GM12801 (cell line): ENCODE data around the gene INPP4B.

ENCODE experiments used
- CTCF ChIP-seq: IDR thresholded peaks from one replicate; pipeline ENCODE4 v1.5.1; 2011; ENCODE audit warnings: control low read depth; ENCODE audit not compliant: insufficient read length; ENCODE audit errors: extremely low read depth

The INPP4B gene

DNA sequence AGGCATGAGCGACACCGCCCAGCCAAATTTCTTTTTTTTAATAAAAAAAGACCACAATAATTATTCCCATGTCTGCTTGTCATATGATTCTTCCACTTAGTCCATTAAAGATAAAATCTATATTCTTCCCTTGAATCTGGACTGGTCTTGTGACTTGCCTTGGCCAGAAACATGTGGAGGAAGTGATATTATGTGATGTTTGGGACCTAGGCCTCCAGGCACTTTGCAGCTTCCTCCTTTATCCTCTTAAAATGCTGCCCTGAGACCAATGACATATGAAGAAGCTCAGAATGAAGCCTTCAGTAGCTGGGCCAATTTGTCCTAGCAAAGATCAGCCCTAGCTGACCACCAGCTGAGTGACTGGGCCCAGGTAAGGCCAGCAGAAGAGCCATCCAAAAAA, 250.0 kb downstream of the INPP4B start:
- TF ChIP-seq CTCF: no peak

DNA sequence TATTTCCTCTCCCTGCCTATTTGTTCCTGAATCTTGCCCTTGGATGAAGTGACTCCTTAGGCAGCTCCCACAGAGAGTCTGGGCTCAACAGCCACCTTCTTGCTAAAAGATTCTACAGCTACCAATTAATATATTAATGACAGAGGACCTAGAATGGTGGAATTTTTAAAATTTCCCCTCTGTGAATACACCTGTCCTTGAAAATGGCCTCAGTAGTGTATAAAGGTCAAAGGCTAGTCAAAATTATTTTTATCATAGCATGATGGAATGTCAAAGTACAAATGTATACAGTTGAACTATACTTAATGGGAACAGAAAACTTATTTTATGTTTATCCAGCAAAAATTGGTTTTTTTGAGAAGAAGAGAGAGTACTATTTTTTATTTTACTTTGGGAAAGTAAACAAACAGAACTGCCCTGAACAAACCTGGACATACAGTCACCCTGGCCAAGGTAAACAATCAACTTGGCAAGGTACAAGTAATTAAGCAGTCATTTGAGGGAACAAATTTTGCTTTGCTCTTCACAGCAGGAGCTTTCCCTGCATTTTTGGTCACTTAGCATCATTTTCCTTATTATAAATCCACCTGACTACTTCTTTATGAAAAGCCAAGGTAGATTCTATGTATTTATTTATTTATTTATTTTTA, 250.8 kb downstream of the INPP4B start:
- TF ChIP-seq CTCF: no peak

DNA sequence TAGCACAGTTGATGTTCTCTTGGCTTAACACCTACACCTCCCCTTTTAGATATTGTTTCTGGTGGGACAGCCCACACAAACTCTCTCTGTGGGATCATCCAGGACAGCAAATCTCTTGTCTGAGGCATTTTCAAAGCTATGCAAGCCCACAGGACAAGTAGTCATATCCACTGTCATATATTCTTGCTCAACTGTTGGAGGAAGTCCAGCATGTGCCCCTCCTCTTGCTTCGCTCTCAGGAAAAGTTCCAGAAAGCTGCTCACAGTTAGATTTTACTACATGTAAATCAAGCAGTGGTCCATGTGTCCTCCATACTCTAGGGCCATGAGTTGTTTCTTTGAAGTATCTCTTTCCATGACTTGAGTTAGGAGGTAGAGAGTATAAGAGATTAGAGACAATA, 260.7 kb downstream of the INPP4B start:
- no peak for TF ChIP-seq CTCF

- no peak for TF ChIP-seq CTCF
Measured at GRCh38 chr4:142583708-142584107, 262.4 kb downstream of the INPP4B start.

GRCh38 chr4:142582340-142582739, 263.8 kb downstream of the INPP4B start:
- no peak for TF ChIP-seq CTCF

DNA sequence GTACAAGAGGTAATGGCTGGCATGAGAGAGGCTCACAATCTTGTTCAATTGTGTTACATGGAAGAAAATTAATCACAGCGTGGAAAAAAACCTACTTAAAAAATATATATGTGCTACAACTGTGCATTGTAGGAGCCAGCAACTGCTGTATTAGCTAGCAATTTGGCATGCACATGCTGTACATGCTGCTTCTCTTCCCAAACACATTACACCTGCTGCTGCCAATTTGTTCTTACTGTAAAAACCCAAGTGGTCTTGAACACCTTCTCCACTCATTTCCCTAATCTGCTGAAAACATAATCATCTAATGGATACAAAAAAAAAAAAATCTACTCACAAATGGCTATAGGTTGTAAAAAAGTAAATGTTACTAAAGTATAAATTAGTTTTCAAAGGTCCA, 264.2 kb downstream of the INPP4B start:
- TF ChIP-seq CTCF: no peak

DNA sequence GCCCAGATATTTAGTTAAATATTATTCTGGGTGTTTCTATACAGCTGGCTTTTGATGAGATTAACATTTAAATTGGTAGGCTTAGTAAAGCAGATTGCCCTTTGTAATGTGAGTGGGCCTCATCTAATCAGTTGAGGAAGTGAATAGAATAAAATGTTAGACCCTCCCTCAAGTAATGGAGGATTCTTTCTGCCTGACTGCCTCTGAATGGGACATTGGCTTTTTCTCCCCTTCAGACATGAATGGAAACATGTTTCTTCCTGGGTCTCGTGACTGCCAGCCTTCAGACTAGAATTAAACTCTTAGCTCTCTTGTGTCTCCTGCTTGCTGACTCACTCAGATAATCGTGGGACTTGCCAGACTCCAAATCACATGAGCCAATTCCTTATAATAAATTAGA, 266.7 kb downstream of the INPP4B start:
- TF ChIP-seq CTCF: no peak
